Trophoblast cell (in vitro differentiated cells and primary cell): ENCODE measurements around the gene SERPINE3.

Experiments used
- DNase-seq, 2 donors: peaks; one replicate each; pipeline ENCODE4 v3.0.0-alpha.2; 2016
- H2AFZ ChIP-seq: 2 replicates; pipeline ENCODE4 v1.6.1; 2013; ENCODE audit warnings: low read length, moderate library complexity, mild to moderate bottlenecking; ENCODE audit not compliant: insufficient read depth, poor library complexity
- H2AK5ac ChIP-seq: 2 replicates; pipeline ENCODE4 v1.6.1; 2013; ENCODE audit warnings: mild to moderate bottlenecking, low read length
- H2BK120ac ChIP-seq: 2 replicates; pipeline ENCODE4 v1.6.1; 2013; ENCODE audit warnings: low read length, mild to moderate bottlenecking, moderate library complexity; ENCODE audit not compliant: insufficient read depth, poor library complexity
- H2BK12ac ChIP-seq: 2 replicates; pipeline ENCODE4 v1.6.1; 2013; ENCODE audit warnings: mild to moderate bottlenecking, low read length, moderate library complexity
- H2BK5ac ChIP-seq: 2 replicates; pipeline ENCODE4 v1.6.1; 2013; ENCODE audit warnings: low read length, low read depth, moderate library complexity, mild to moderate bottlenecking; ENCODE audit not compliant: poor library complexity
- H3K14ac ChIP-seq: 2 replicates; pipeline ENCODE4 v1.6.1; 2013; ENCODE audit warnings: mild to moderate bottlenecking, low read length
- H3K18ac ChIP-seq: 2 replicates; pipeline ENCODE4 v1.6.1; 2013; ENCODE audit warnings: mild to moderate bottlenecking, low read length
- H3K23ac ChIP-seq: 2 replicates; pipeline ENCODE4 v1.6.1; 2013; ENCODE audit warnings: low read length
- H3K27ac ChIP-seq: 2 replicates; pipeline ENCODE4 v1.5.1; 2013; ENCODE audit warnings: low read depth, mild to moderate bottlenecking, inconsistent platforms, low read length, moderate library complexity
- H3K27me3 ChIP-seq: 2 replicates; pipeline ENCODE4 v1.6.1; 2013; ENCODE audit warnings: inconsistent platforms, mild to moderate bottlenecking, low read length, moderate library complexity; ENCODE audit not compliant: insufficient read depth
- H3K36me3 ChIP-seq, 2 experiments: 1 replicate in 1 of 2; 2 replicates in 1 of 2; pipeline ENCODE4 v1.6.1; 2013; ENCODE audit warnings: low read length in 2 of 2, mild to moderate bottlenecking in 2 of 2, moderate library complexity in 1 of 2; ENCODE audit not compliant: insufficient read depth in 2 of 2, control insufficient read depth in 1 of 2
- H3K4ac ChIP-seq: 2 replicates; pipeline ENCODE4 v1.6.1; 2013; ENCODE audit warnings: low read depth, mild to moderate bottlenecking, low read length, moderate library complexity
- H3K4me1 ChIP-seq, 2 experiments: 1 replicate in 1 of 2; 2 replicates in 1 of 2; pipeline ENCODE4 v1.6.1; 2013; ENCODE audit warnings: low read length in 2 of 2, mild to moderate bottlenecking in 2 of 2, moderate library complexity in 1 of 2; ENCODE audit not compliant: insufficient read depth in 2 of 2, control insufficient read depth in 1 of 2
- H3K4me2 ChIP-seq: 2 replicates; pipeline ENCODE4 v1.6.1; 2013; ENCODE audit warnings: inconsistent platforms, mild to moderate bottlenecking, low read length, moderate library complexity
- H3K4me3 ChIP-seq: 2 replicates; pipeline ENCODE4 v1.5.1; 2013; ENCODE audit warnings: mild to moderate bottlenecking, low read depth, low read length, inconsistent platforms
- H3K79me1 ChIP-seq: one replicate; pipeline ENCODE4 v1.6.1; 2013; ENCODE audit warnings: low read length
- H3K79me2 ChIP-seq: 2 replicates; pipeline ENCODE4 v1.6.1; 2013; ENCODE audit warnings: low read length, mild to moderate bottlenecking; ENCODE audit not compliant: control insufficient read depth, insufficient read depth, poor library complexity
- H3K9ac ChIP-seq: 2 replicates; pipeline ENCODE4 v1.6.1; 2013; ENCODE audit warnings: mild to moderate bottlenecking, low read length
- H3K9me3 ChIP-seq: 2 replicates; pipeline ENCODE4 v1.6.1; 2013; ENCODE audit warnings: low read depth, mild to moderate bottlenecking, control low read depth, inconsistent platforms, low read length; ENCODE audit not compliant: insufficient read depth
- H4K12ac ChIP-seq: 2 replicates; pipeline ENCODE4 v1.6.1; 2013; ENCODE audit warnings: low read depth, mild to moderate bottlenecking, low read length, moderate library complexity
- H4K8ac ChIP-seq: 2 replicates; pipeline ENCODE4 v1.6.1; 2013; ENCODE audit warnings: low read depth, mild to moderate bottlenecking, low read length, moderate library complexity
- H4K91ac ChIP-seq: one replicate; pipeline ENCODE4 v1.6.1; 2013; ENCODE audit warnings: low read depth, mild to moderate bottlenecking, low read length, moderate library complexity
- WGBS: extraction: QIAGEN DNeasy Blood & Tissue Kit; methylation state at CpG from one replicate; pipeline ENCODE4 v1.1.7; 2013; ENCODE audit warnings: missing lambda C conversion rate; ENCODE audit not compliant: insufficient read length, insufficient coverage; ENCODE audit errors: extremely low coverage; 5-methylcytosine and 5-hydroxymethylcytosine counted together

Gene SERPINE3

GRCh38 chr13:51394724-51395123 lies 55.2 kb downstream of the SERPINE3 start:
- Histone ChIP-seq H2BK120ac (no peak overlapping the region), H3K27ac (no peak overlapping the region), H3K79me2 (no peaks in the 10 kb centered on the region), H3K4ac (no peak overlapping the region), H3K9ac (no peak overlapping the region), H3K18ac (no peak overlapping the region), H4K12ac (no peak overlapping the region), H4K8ac (no peak overlapping the region), H2AFZ (no peak overlapping the region), H3K4me3 (no peak overlapping the region), H3K9me3 (no peaks in the 10 kb centered on the region), H2BK5ac (no peak overlapping the region), H3K14ac (no peak overlapping the region), H3K79me1 (no peaks in the 10 kb centered on the region), H3K36me3 (no peaks in the 10 kb centered on the region), H2AK5ac (no peak overlapping the region), H3K27me3 (no peaks in the 10 kb centered on the region), H4K91ac (no peak overlapping the region), H3K4me2 (no peak overlapping the region), H2BK12ac (no peak overlapping the region), H3K23ac (no peak overlapping the region), H3K4me1 (peaks cover 0 to 2% of the 10 kb centered on the region in 2 experiments)
- no peak for DNase-seq

DNA sequence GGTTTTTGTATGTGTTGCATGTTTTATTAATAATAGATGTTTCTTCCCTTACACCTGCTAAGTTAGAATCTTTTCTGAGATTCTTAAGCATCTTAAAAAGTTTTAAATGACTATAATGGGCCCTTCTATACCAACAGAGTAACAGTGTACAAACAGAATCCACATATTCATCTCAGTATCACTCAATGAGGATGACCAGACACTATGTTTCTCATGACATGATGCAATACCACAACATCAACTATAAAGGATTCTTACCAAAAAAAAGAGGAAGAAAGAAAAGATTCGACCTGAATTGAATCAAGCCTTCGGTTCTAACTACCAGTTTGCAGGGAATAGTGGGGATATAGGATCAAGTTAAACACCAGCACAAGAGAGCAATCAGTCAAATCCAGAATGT lies 56.9 kb downstream of the SERPINE3 start:
- no peak overlapping the region for H3K4me2 ChIP-seq
- no peak overlapping the region for H2BK120ac ChIP-seq
- H4K91ac ChIP-seq = no peak overlapping the region
- H3K18ac ChIP-seq = no peak overlapping the region
- WGBS = no CpG with 5 or more reads among the region's 2 CpGs
- H3K9ac ChIP-seq = no peak overlapping the region
- H3K4me1 ChIP-seq = peaks cover 0 to 2% of the 10 kb centered on the region in 2 experiments
- H3K79me1 ChIP-seq = no peaks in the 10 kb centered on the region
- H3K79me2 ChIP-seq = no peaks in the 10 kb centered on the region
- H2AFZ ChIP-seq = no peak overlapping the region
- no peak for DNase-seq
- no peak overlapping the region for H3K14ac ChIP-seq
- no peaks in the 10 kb centered on the region for H3K36me3 ChIP-seq
- H2BK5ac ChIP-seq = no peak overlapping the region
- no peak overlapping the region for H2BK12ac ChIP-seq
- H2AK5ac ChIP-seq = no peak overlapping the region
- no peak overlapping the region for H3K4me3 ChIP-seq
- no peak overlapping the region for H4K12ac ChIP-seq
- no peak overlapping the region for H3K23ac ChIP-seq
- H3K27me3 ChIP-seq = no peaks in the 10 kb centered on the region
- no peak overlapping the region for H4K8ac ChIP-seq
- H3K27ac ChIP-seq = no peak overlapping the region
- H3K9me3 ChIP-seq = no peaks in the 10 kb centered on the region
- H3K4ac ChIP-seq = peak overlapping the region; percentile 27

- H3K79me2 ChIP-seq = no peaks in the 10 kb centered on the region
- H4K91ac ChIP-seq = no peak overlapping the region
- no peak overlapping the region for H3K9ac ChIP-seq
- H3K9me3 ChIP-seq = no peaks in the 10 kb centered on the region
- no peak overlapping the region for H3K27ac ChIP-seq
- H2AK5ac ChIP-seq = no peak overlapping the region
- no peak overlapping the region for H3K4me3 ChIP-seq
- no peak overlapping the region for H2BK120ac ChIP-seq
- DNase-seq = peak; percentile 91 to 96
- H3K4me1 ChIP-seq = peaks cover 0 to 2% of the 10 kb centered on the region in 2 experiments
- H3K79me1 ChIP-seq = no peaks in the 10 kb centered on the region
- H2BK5ac ChIP-seq = no peak overlapping the region
- no peak overlapping the region for H3K18ac ChIP-seq
- no peaks in the 10 kb centered on the region for H3K36me3 ChIP-seq
- H4K8ac ChIP-seq = no peak overlapping the region
- no peak overlapping the region for H3K4ac ChIP-seq
- no peaks in the 10 kb centered on the region for H3K27me3 ChIP-seq
- no peak overlapping the region for H3K23ac ChIP-seq
- H4K12ac ChIP-seq = no peak overlapping the region
- H3K4me2 ChIP-seq = peak overlapping the region; percentile 15
- H2AFZ ChIP-seq = no peak overlapping the region
- H3K14ac ChIP-seq = no peak overlapping the region
- no peak overlapping the region for H2BK12ac ChIP-seq
- no CpG with 5 or more reads among the region's 6 CpGs for WGBS
These were observed 57.9 kb downstream of the SERPINE3 start for GRCh38 chr13:51397262-51397941.

DNA sequence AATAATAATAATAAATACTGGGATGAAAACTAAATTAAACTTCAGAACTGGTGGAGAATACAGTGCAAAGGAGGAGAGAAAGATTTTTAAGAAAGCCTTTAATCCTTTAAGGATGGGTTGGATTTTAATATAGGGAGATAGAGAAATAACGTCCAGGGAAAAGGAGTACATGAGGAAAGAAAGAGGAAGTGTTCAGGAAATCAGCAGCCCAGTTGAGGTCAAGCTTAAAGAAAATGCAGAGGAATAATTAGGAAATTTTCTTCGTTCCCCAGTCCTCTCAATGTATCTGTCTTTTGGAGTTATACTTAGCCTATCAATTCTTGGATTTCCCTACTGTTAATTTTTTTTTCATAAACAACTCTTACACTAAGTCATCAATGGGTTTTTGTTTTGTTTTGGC lies 65.7 kb downstream of the SERPINE3 start:
- Histone ChIP-seq H3K23ac (no peak overlapping the region), H3K27me3 (no peaks in the 10 kb centered on the region), H2BK12ac (no peak overlapping the region), H3K79me2 (peaks cover 1% of the 10 kb centered on the region), H3K14ac (no peak overlapping the region), H4K12ac (no peak overlapping the region), H3K4ac (no peak overlapping the region), H3K27ac (no peak overlapping the region), H3K4me3 (no peak overlapping the region), H2AFZ (no peak overlapping the region), H2BK120ac (no peak overlapping the region), H3K9me3 (no peaks in the 10 kb centered on the region), H3K79me1 (no peaks in the 10 kb centered on the region), H3K9ac (no peak overlapping the region), H2BK5ac (no peak overlapping the region), H2AK5ac (no peak overlapping the region), H4K91ac (no peak overlapping the region), H3K4me2 (no peak overlapping the region), H4K8ac (no peak overlapping the region), H3K36me3 (no peaks in the 10 kb centered on the region), H3K4me1 (no peaks in the 10 kb centered on the region), H3K18ac (no peak overlapping the region)
- WGBS = 100% methylated on average over 1 of the region's 2 CpGs
- DNase-seq = no peak
